Lung (tissue), 12 donors: Measurements from ENCODE around the gene IGFL3. TPM values are rescaled to one million over a fixed set of nuclear protein-coding genes. Genes with fewer than 3 reads are reported as not detected.
"Not testable (repeated sequence)": the region's sequence is repeated elsewhere in the genome, so short reads cannot be mapped to it uniquely, and the experiment has no call there.

Experiments used
- ATAC-seq: fragments of 200-7000 bp; cut with Tn5 transposase; one replicate; pipeline ENCODE4 v1.9.1; 2020; ENCODE audit warnings: moderate number of reproducible peaks; ENCODE audit not compliant: insufficient read depth, low FRiP score
- DNase-seq, 3 donors: peaks; one replicate each; pipeline ENCODE4 v3.0.0-alpha.2; 2013 to 2017
- H3K27ac ChIP-seq, 2 donors: one replicate each; pipeline ENCODE4 v1.5.1; 2013; ENCODE audit warnings: mild to moderate bottlenecking in 2 of 2, moderate library complexity in 2 of 2, control low read depth in 1 of 2, inconsistent platforms in 1 of 2, low read depth in 1 of 2, low read length in 1 of 2
- H3K27me3 ChIP-seq, 3 donors: one replicate each; pipeline ENCODE4 v1.5.1; 2013; ENCODE audit warnings: low read length in 2 of 3; ENCODE audit not compliant: control insufficient read depth in 3 of 3, insufficient read depth in 3 of 3
- H3K36me3 ChIP-seq, 4 donors: one replicate each; pipeline ENCODE4 v1.5.1; 2013; ENCODE audit warnings: low read length in 4 of 4, mild to moderate bottlenecking in 1 of 4, moderate library complexity in 1 of 4; ENCODE audit not compliant: control insufficient read depth in 4 of 4, insufficient read depth in 4 of 4
- H3K4me1 ChIP-seq, 5 donors: one replicate each; pipeline ENCODE4 v1.5.1; 2013; ENCODE audit warnings: low read length in 5 of 5, mild to moderate bottlenecking in 2 of 5, moderate library complexity in 1 of 5; ENCODE audit not compliant: control insufficient read depth in 5 of 5, insufficient read depth in 5 of 5
- H3K4me3 ChIP-seq: one replicate; pipeline ENCODE4 v1.5.1; 2013; ENCODE audit warnings: mild to moderate bottlenecking, control low read depth, moderate library complexity
- H3K9ac ChIP-seq, 2 donors: one replicate each; pipeline ENCODE4 v1.5.1; 2013; ENCODE audit warnings: low read length in 2 of 2, control low read depth in 1 of 2; ENCODE audit not compliant: insufficient read depth in 1 of 2
- H3K9me3 ChIP-seq, 4 donors: one replicate each; pipeline ENCODE4 v1.5.1; 2013; ENCODE audit warnings: low read length in 3 of 4, mild to moderate bottlenecking in 1 of 4, moderate library complexity in 1 of 4; ENCODE audit not compliant: control insufficient read depth in 4 of 4, insufficient read depth in 3 of 4
- CTCF ChIP-seq: IDR thresholded peaks from 2 replicates; pipeline ENCODE4 v1.5.1; 2012; ENCODE audit warnings: mild to moderate bottlenecking; ENCODE audit errors: control extremely low read depth, extremely low read depth
- WGBS, 2 donors: extraction: QIAGEN DNeasy Blood & Tissue Kit; methylation state at CpG; one replicate each; pipeline ENCODE4 v1.1.7; 2013; 5-methylcytosine and 5-hydroxymethylcytosine counted together
- polyA plus RNA-seq, 2 donors: library from polyadenylated mRNA; stranded (reverse); fragments of 200-250 nt; gene quantifications; one replicate each; pipeline ENCODE4 v1.2.1, GENCODE V29; 2013
- total RNA-seq, 2 donors: library from RNA; depleted of rRNA in 1 of 2; stranded (reverse); fragments of >200 nt in 1 of 2; gene quantifications; one replicate each; pipeline ENCODE4 v1.2.1, GENCODE V29; 2014 to 2021
- donor health status: control.
- donor health status: control.
- donor health status: Bipolar disorder and iron deficiency.
- donor health status: healthy.
- donor health status: DM: yes; HTN: yes; CAD: no.

Gene IGFL3
- total and polyA plus RNA-seq, 4 donors: not detected

- DNase-seq (no peak), ATAC-seq (no peak)
- peaks cover 10 to 34% (median 25%) of the 10 kb centered on the region in 3 donors for H3K27me3 ChIP-seq
- H3K27ac ChIP-seq: no peak overlapping the region
- H3K9me3 ChIP-seq: peaks cover 0 to 13% (median 2%) of the 10 kb centered on the region in 4 donors
- H3K4me3 ChIP-seq: no peak overlapping the region
- H3K4me1 ChIP-seq: peaks cover 0 to 3% (median 0%) of the 10 kb centered on the region in 5 donors
- no peaks in the 10 kb centered on the region for H3K36me3 ChIP-seq
- H3K9ac ChIP-seq: no peak overlapping the region
- 82 to 89% methylated on average over 7 of the region's 7 CpGs for WGBS, 2 donors
- TF ChIP-seq CTCF: no peak
Measured at GRCh38 chr19:46079576-46079975, 44.9 kb downstream of the IGFL3 start.

- WGBS, 2 donors: 28 to 30% methylated on average over 33 to 43 of the region's 71 CpGs
- peak; percentile 41 to 60 (median 59) for DNase-seq
- not testable (repeated sequence) for ATAC-seq, H3K27ac ChIP-seq, H3K9ac ChIP-seq, H3K36me3 ChIP-seq, H3K4me1 ChIP-seq, H3K4me3 ChIP-seq
- peaks cover 10 to 37% (median 25%) of the 10 kb centered on the region in 3 donors for H3K27me3 ChIP-seq
- peaks cover 0 to 13% (median 2%) of the 10 kb centered on the region in 4 donors for H3K9me3 ChIP-seq
Measured at GRCh38 chr19:46078573-46079332, 45.7 kb downstream of the IGFL3 start.

- Histone ChIP-seq H3K27me3 (peaks cover 10 to 37% (median 25%) of the 10 kb centered on the region in 3 donors), H3K9me3 (peaks cover 0 to 13% (median 2%) of the 10 kb centered on the region in 4 donors), H3K4me3 (no peak overlapping the region), H3K9ac (no peak overlapping the region), H3K36me3 (no peaks in the 10 kb centered on the region), H3K27ac (no peak overlapping the region), H3K4me1 (peaks cover 0 to 3% (median 0%) of the 10 kb centered on the region in 5 donors)
- 19 to 24% methylated on average over 6 of the region's 6 CpGs for WGBS, 2 donors
- TF ChIP-seq CTCF: no peak
- no peak for DNase-seq
- ATAC-seq: no peak
Measured at GRCh38 chr19:46077815-46078167, 46.7 kb downstream of the IGFL3 start.

- Histone ChIP-seq H3K9me3 (peaks cover 0 to 13% (median 2%) of the 10 kb centered on the region in 4 donors), H3K4me1 (peaks cover 0 to 3% (median 0%) of the 10 kb centered on the region in 5 donors), H3K27ac (no peak overlapping the region), H3K27me3 (peaks cover 14 to 37% (median 25%) of the 10 kb centered on the region in 3 donors), H3K4me3 (no peak overlapping the region), H3K36me3 (no peaks in the 10 kb centered on the region), H3K9ac (no peak overlapping the region)
- peak; percentile 15 for TF ChIP-seq CTCF
- WGBS, 2 donors: 3 to 4% methylated on average over 50 of the region's 50 CpGs
- ATAC-seq (peak; percentile 41), DNase-seq (peak; percentile 68 to 73 (median 71))
Measured at GRCh38 chr19:46076951-46077814, 47.3 kb downstream of the IGFL3 start.
